Activated CD4-positive, alpha-beta T cell treated with anti-CD3 and anti-CD28 coated beads, Interleukin-2, amount 50 U/mL, for 48 hours (primary cell): ENCODE data around the gene TIAM1.

Experiments used
- DNase-seq, 2 experiments: peaks; one replicate each; pipeline ENCODE4 v3.0.0-alpha.2; 2020

The TIAM1 gene

DNA sequence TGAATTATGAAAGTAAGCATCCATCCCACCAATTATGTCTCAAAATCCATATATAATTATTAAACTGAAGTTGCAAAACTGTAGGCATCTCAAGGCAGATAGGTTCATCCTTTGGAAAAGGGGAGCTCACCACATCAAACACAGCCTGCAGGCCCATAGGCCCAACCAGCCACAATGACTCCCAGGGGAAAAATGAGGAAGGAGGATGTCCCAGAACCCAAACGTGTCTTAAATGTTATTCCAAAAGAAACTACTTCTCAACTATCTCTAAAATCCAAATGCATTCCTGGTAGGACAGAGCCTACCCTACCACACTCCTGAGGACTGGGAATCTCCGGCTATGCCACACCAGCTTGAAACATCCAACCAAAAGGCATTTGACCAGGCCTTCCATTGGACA is 12.8 kb downstream of the TIAM1 start:
- DNase-seq, result no peak

- no peak for DNase-seq
Measured at GRCh38 chr21:31330144-31330483, 13.9 kb downstream of the TIAM1 start.

DNA sequence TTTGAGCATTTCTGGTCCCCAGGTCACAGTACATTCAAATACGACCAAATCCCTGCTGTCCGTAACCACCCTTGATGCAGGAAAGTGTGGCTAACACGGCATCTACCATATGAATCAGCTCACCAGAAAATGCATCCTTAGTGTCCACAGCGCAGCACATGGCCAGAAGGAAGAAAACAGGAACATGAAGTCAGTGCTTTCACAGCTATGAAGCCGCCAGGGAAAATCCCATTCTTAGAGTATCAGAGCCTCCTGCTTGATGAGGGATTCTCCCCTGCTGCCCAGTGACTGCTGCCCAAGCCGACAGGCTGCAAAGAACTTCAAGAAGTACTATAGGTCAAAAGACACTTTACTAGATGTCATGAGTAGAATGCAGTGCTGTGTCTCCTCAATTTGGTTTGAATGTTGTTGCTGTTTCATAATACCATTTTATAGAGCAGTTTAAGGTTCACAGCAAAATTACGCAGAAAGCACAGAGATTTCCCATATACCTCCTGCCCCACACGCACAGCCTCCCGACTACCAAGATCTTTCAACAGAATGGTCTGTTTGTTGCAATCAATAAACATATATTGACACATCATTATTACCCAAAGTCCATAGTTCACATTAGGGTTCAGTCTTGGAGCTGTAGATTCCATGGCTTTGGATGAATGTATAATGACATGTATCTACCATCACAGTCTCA is 14.5 kb downstream of the TIAM1 start:
- no peak for DNase-seq

DNA sequence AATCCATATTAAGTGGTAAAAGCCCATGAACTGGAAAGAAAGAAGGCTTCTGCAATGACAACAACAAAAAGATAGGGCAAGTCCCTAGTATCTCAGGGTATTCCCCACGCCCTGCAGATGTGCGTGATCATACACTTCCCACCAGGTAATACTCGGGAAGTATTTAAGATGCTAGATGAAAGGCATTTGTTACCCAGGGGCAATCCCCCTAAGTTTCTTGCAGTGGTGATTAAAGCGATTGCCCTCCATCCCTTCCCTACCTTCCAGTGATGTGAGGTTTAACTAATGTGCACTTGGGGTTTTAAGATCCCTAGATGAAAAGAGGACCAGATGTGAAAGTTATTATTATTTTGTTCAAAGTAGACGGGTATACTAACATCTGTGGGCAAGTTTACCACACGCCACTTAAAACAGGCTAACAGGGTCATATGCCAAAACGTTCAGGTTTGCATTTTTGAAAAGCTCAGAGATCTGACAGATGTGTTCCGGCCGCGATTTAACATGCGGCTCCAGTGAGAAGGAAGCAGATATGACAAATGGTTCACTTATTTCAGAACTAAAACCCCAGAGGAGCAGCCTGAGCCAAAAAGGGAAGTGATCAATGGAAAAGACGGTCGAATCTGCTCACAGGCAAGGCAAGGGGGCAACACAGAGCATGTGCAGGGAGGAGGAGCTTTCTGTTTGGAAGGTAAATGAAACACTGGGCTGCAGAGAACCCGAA is 17.4 kb downstream of the TIAM1 start:
- DNase-seq, result peak; percentile 61 to 73

- no peak for DNase-seq
Measured at GRCh38 chr21:31318971-31319370, 25.1 kb downstream of the TIAM1 start.

GRCh38 chr21:31317688-31318087 is 26.4 kb downstream of the TIAM1 start:
- no peak for DNase-seq

DNA sequence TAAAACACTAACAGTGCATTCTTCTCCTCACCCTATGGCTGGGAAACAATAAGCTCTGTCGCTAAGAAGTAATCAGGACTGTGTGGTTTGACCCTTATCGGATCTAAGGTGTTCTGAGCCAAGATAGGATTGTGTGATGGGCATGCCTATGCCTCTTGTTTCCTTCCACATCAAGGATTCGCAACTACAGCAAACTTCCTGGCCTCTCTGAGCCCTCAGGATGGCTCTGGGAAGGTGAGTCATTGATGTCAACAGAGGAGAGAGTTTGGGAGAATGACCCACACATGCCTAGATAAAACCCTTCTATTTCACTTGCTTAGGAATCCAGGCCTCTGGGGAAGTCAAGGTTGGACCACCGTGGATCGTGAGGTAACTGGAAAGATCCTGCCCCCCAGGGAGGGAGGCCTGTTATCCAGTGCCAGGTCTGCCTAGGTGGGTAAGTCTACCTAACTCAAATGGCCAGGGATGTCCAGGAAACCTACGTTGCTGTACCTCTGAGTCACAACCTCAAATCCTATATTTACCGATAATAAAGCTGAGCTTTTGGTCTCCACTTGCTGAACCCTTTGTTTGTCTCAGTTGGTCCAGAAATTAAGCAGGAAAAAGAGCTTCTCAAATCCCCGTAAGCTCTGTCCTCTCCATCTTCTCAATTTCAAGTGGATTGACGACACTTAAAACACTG is 27.4 kb downstream of the TIAM1 start:
- no peak for DNase-seq

DNA sequence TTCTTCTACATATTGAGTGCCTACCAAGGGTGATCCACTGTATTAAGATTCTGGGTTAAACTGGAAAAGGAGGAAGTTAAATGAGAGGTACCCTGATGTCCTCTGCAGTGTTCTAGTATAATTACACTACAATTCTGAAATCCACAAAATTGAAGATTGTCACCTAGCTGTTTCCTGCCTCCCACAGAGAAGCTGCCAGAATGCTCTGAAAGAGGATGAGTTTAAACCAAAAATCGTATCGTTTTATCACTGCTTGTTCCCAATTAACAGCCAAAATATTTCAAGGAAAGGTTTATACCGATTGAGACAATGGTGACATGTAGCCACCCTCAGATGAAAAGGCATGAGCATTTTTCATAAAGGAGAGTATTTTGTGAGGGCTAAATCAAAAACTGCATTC is 28.0 kb downstream of the TIAM1 start:
- DNase-seq, result no peak

DNA sequence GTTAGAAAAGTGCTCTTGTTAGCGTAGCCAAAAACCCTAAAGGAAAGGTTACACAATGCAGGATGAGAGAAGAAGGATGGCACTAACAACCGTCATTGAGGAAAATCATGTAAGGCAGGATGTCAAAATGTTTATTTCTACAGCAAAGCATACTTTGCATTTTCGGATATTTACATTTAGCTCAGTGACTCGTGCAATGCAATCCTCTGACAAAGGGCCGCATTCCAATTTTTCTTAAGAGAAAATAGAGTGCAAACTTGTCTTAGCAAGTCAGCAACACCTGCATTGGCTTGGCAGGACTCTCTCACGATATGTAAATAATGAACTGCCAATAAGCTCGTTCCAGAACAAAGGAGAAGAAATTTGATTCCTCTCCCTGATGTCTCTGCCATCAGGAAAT is 33.3 kb downstream of the TIAM1 start:
- no peak for DNase-seq

GRCh38 chr21:31308584-31308983 is 35.5 kb downstream of the TIAM1 start:
- no peak for DNase-seq

- DNase-seq, result no peak
Measured at GRCh38 chr21:31305888-31306287, 38.2 kb downstream of the TIAM1 start.

DNA sequence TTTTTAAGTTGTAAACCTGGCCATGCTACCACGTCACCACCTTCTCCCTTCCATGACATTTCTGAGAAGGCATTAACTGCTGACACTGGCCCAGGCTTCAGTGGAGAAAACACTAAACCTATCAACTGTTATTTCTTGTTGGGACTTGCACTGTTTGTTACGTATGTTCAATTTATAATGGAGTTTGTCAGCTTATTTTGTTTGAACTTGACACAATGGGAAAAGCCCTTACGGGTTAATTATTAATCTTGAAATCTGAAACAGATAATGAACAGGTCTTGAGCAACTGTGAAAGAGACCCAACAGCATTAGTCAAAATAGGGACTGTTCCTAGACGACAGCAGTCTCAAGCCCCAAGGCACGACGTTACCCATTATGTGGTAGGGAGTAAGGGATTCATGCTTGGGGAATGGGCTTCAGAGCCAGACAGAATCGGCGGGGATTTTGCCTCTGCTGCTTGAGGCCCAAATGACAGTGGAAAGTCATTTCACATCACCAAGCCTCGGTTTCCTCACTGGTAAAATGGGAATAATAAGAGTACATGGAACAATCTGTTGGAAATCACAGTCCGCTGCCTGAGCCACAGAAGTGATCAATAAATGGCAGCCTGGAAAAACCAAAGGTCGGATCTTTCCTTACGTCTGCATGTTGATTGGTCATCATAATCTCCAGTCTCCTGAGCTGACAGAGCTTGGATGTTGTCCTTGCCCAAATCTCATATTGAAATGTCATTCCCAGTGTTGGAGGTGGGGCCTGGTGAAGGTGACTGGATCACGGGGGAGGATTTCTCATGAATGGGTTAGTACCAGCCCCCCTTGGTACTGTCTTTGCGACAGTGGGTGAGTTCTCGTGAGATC is 44.5 kb downstream of the TIAM1 start:
- DNase-seq, result no peak

- no peak for DNase-seq
Measured at GRCh38 chr21:31298618-31299269, 45.3 kb downstream of the TIAM1 start.

DNA sequence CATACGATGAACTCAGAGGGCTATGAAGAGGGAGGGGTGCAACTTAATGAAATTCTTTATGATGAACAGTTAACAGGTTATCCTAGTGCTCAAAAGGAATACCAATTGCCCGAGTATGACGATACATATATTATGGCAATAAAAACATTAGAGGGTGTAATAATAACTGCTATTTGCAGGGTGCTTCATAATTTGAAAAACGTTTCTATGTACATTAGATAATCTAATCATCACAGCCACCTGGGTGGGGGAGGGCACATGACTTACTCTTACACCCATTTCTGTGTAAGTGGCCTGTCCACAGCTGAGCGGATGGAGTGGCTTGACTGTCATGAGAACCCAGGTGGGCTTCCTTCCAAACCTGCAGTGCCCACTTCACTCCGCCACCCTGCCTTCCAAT is 46.3 kb downstream of the TIAM1 start:
- no peak for DNase-seq

DNA sequence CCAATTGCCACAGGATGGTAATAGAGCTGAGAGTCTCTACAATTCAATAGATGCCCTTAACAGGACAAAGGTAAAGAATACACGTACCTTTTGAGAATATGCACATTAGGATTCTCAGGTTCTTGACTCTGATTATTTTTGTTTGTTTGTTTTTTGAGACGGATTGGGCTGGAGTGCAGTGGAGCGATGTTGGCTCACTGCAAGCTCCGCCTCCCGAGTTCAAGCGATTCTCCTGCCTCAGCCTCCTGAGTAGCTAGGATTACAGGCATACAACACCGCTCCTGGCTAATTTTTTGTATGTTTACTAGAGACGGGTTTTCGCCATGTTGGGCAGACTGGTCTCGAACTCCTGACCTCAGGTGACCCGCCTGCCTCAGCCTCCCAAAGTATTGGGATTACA is 48.4 kb downstream of the TIAM1 start:
- no peak for DNase-seq

DNA sequence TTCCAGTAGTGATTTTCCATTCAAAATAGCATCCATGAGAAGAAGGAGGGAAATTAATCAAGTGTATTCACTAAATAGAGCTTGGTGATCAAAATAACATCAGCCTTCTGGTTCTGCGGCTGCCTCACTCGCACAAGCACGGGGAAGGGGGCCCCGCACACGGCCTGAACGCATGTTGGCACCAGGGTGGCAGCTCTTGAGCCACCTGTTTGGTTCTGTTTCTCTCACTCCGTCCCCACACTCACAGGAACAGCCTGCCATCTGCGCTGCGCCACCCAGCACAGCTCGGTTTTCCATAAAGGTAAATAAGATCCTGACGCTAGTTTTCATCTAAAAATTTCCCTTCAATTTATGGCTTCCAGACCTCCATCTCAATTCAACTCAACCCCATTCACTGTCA is 49.4 kb downstream of the TIAM1 start:
- no peak for DNase-seq

DNA sequence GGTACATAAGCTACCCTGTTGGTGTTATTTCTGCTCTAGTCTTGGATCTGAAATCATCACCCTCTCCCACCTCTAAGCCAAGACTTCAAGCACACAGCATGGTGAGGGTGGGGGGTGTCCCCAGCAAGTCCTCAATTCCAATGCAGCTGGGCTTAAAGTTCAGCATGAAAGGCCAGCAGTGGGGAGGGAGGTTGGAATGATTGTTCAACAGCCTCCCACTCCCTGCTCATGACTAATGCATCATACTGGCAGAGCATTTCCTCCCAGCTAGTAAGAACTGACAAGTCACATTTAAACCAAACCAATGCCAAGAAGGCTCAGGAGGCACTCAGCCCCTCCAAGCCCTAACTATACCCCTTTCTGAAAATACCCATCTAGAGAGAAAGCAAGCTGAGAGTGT is 50.1 kb downstream of the TIAM1 start:
- DNase-seq, result peak; percentile 63 to 75

GRCh38 chr21:31290765-31291164 is 53.3 kb downstream of the TIAM1 start:
- no peak for DNase-seq

DNA sequence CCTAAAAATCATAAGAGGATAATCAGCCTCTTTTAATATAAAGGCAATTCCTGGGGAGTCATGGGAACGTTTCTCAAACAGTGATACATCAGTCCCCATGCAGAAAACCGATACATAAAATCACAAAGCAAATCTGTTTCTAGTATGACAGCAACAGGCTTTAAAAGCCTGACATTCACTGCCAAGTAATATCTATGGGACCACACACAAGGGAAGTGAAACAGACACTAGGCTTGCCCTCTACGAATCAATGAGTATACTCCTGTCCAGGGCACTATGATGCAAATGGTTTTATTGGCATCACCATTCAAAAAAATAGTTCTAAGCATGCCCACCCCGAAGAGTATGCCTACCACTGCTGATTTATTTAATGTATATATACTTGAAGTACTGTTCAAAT is 54.4 kb downstream of the TIAM1 start:
- no peak for DNase-seq

GRCh38 chr21:31288191-31288590 is 55.9 kb downstream of the TIAM1 start:
- DNase-seq, result no peak

DNA sequence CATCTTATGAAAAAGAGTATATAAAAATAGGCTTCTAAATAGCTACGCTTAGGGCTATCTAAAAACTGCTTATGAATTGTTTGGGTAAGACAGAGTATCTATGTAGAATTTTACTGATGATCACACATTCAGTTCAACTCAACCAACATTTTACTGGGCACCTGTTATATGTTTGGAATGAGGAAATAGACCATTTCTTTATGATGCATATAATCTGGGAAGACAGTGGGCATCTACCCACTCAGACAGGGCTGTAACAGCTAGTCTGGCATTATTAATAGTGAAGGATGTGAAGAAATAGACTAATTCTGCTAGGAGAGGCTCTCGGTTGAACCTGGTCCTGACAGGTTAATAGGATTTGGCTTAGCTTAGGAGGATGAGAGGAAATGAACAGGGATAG is 56.9 kb downstream of the TIAM1 start:
- DNase-seq, result no peak

GRCh38 chr21:31286621-31287020 is 57.4 kb downstream of the TIAM1 start:
- no peak for DNase-seq
